Activated CD4-positive, alpha-beta memory T cell treated with anti-CD3 and anti-CD28 coated beads, Interleukin-2, amount 10 ng/mL, durations not matched to agents 7 days and 5 days (primary cell): ENCODE measurements around the gene ATP1B2. TPM values are rescaled to one million over a fixed set of nuclear protein-coding genes. Genes with fewer than 3 reads are reported as not detected.

Source experiments
- CTCF ChIA-PET: fragments of 350-600 bp; sonication (Branson Sonifier 250); formaldehyde crosslinking; loops from one replicate; lab custom pipeline; 2021; ENCODE audit warnings: antibody characterized with exemption, inconsistent platforms; lab: Charles Lee
- POLR2A ChIA-PET: fragments of 350-600 bp; sonication (Branson Sonifier 250); formaldehyde crosslinking; loops from one replicate; lab custom pipeline; 2021; ENCODE audit warnings: antibody characterized with exemption; lab: Charles Lee
- DNase-seq: peaks from one replicate; pipeline ENCODE4 v3.0.0-alpha.2; 2020
- H3K27ac Mint-ChIP-seq: one replicate; pipeline ENCODE4 v1.8.0; 2021; ENCODE audit warnings: mild to moderate bottlenecking, mixed read lengths
- H3K27me3 Mint-ChIP-seq: one replicate; pipeline ENCODE4 v1.8.0; 2021; ENCODE audit warnings: mixed read lengths
- H3K36me3 Mint-ChIP-seq: one replicate; pipeline ENCODE4 v1.8.0; 2021; ENCODE audit warnings: low read depth, mixed read lengths
- H3K4me1 Mint-ChIP-seq: one replicate; pipeline ENCODE4 v1.8.0; 2021; ENCODE audit warnings: mixed read lengths
- H3K4me3 Mint-ChIP-seq: one replicate; pipeline ENCODE4 v1.8.0; 2021; ENCODE audit warnings: mild to moderate bottlenecking, mixed read lengths
- H3K9me3 Mint-ChIP-seq: one replicate; pipeline ENCODE4 v1.8.0; 2021; ENCODE audit warnings: mixed read lengths
- total RNA-seq, 2 experiments: library from RNA; stranded (reverse); gene quantifications; one replicate each; pipeline ENCODE4 v1.2.3, GENCODE V29; 2021

The ATP1B2 gene
- total RNA-seq, 2 experiments from 2014 or later: 0.25 to 0.50 TPM

- H3K27me3 Mint-ChIP-seq: no peaks in the 10 kb centered on the region
- H3K9me3 Mint-ChIP-seq: no peaks in the 10 kb centered on the region
- H3K27ac Mint-ChIP-seq: peak within 1 kb of the TSS; percentile 96
- H3K4me1 Mint-ChIP-seq: peaks cover 39% of the 10 kb centered on the region
- H3K36me3 Mint-ChIP-seq: peaks cover 34% of the 10 kb centered on the region
- ChIA-PET POLR2A (interaction anchor here (0.6 to 7.5 kb wide), 58 partner anchors 13 to 1048 kb away, joined by 3 to 129 read pairs (median 10); partner anchors contain the start of genes ACAP1, ATP1B2, CD68 and CNTROB), CTCF (interaction anchor here (0.5 to 5.5 kb wide), 39 partner anchors 9 to 642 kb away, joined by 3 to 56 read pairs (median 5); partner anchors contain the start of genes ATP1B2, CD68, DNAH2 and FXR2)
- DNase-seq: peak; percentile 97
- peak within 1 kb of the TSS; percentile 94 for H3K4me3 Mint-ChIP-seq
Observed at GRCh38 chr17:7687908-7688807, 37.4 kb downstream of the ATP1B2 start, which contains the start of gene WRAP53. TSS of gene WRAP53 (plus strand) at chr17:7688477. CDS start at chr17:7688649, 172 bp downstream.

- peaks cover 38% of the 10 kb centered on the region for H3K4me1 Mint-ChIP-seq
- no peaks in the 10 kb centered on the region for H3K27me3 Mint-ChIP-seq
- H3K36me3 Mint-ChIP-seq: peaks cover 37% of the 10 kb centered on the region
- ChIA-PET CTCF (interaction anchor here (1.1 to 5.5 kb wide), 17 partner anchors 9 to 359 kb away, joined by 3 to 56 read pairs (median 10); partner anchors contain the start of genes ATP1B2, FXR2, MPDU1 and NEURL4), POLR2A (interaction anchor here (1.0 to 7.5 kb wide), 18 partner anchors 13 to 484 kb away, joined by 3 to 129 read pairs (median 29); partner anchors contain the start of genes ATP1B2, DNAH2, EFNB3 and FXR2)
- DNase-seq: no peak
- H3K4me3 Mint-ChIP-seq: peak overlapping the region; percentile 94
- H3K9me3 Mint-ChIP-seq: no peaks in the 10 kb centered on the region
- H3K27ac Mint-ChIP-seq: peak overlapping the region; percentile 96
Observed at GRCh38 chr17:7688808-7689316, 38.1 kb downstream of the ATP1B2 start.

- H3K4me1 Mint-ChIP-seq: peaks cover 3% of the 10 kb centered on the region
- ChIA-PET POLR2A (no interaction called here), CTCF (no interaction called here)
Observed at GRCh38 chr17:7695586-7695985, 44.9 kb downstream of the ATP1B2 start.

GRCh38 chr17:7697828-7698588, 47.3 kb downstream of the ATP1B2 start:
- no peaks in the 10 kb centered on the region for H3K27me3 Mint-ChIP-seq
- DNase-seq: no peak
- H3K4me3 Mint-ChIP-seq: no peak overlapping the region
- H3K27ac Mint-ChIP-seq: no peak overlapping the region
- ChIA-PET POLR2A (no interaction called here), CTCF (no interaction called here)
- H3K36me3 Mint-ChIP-seq: peaks cover 31% of the 10 kb centered on the region
- H3K4me1 Mint-ChIP-seq: peaks cover 1% of the 10 kb centered on the region
- no peaks in the 10 kb centered on the region for H3K9me3 Mint-ChIP-seq

More at GRCh38 chr17:7695586-7695985, 44.9 kb downstream of the ATP1B2 start:
- no peak overlapping the region for H3K27ac Mint-ChIP-seq
- no peak overlapping the region for H3K4me3 Mint-ChIP-seq
- DNase-seq: no peak
- H3K36me3 Mint-ChIP-seq: peaks cover 29% of the 10 kb centered on the region
- no peaks in the 10 kb centered on the region for H3K27me3 Mint-ChIP-seq
- H3K9me3 Mint-ChIP-seq: no peaks in the 10 kb centered on the region

- H3K27me3 Mint-ChIP-seq: peaks cover 12% of the 10 kb centered on the region
- peaks cover 6% of the 10 kb centered on the region for H3K4me1 Mint-ChIP-seq
- H3K9me3 Mint-ChIP-seq: no peaks in the 10 kb centered on the region
- CTCF ChIA-PET: interaction anchor here (1.0 kb wide), 1 partner anchor 10 kb away, joined by 3 read pairs; no protein-coding TSS in a partner anchor
- DNase-seq: no peak
- peaks cover 23% of the 10 kb centered on the region for H3K36me3 Mint-ChIP-seq
- H3K4me3 Mint-ChIP-seq: no peak overlapping the region
- no peak overlapping the region for H3K27ac Mint-ChIP-seq
- POLR2A ChIA-PET: no interaction called here
Observed at GRCh38 chr17:7700510-7700909, 49.8 kb downstream of the ATP1B2 start.

- peaks cover 10% of the 10 kb centered on the region for H3K4me1 Mint-ChIP-seq
- CTCF ChIA-PET: no interaction called here
- H3K4me3 Mint-ChIP-seq: no peak overlapping the region
- H3K27ac Mint-ChIP-seq: no peak overlapping the region
- peaks cover 24% of the 10 kb centered on the region for H3K27me3 Mint-ChIP-seq
- no peak for DNase-seq
- H3K36me3 Mint-ChIP-seq: peaks cover 14% of the 10 kb centered on the region
- POLR2A ChIA-PET: no interaction called here
- no peaks in the 10 kb centered on the region for H3K9me3 Mint-ChIP-seq
Observed at GRCh38 chr17:7701681-7702080, 51.0 kb downstream of the ATP1B2 start.

- no peak overlapping the region for H3K27ac Mint-ChIP-seq
- peaks cover 31% of the 10 kb centered on the region for H3K27me3 Mint-ChIP-seq
- H3K4me3 Mint-ChIP-seq: no peak overlapping the region
- ChIA-PET POLR2A (interaction anchor here (5.1 kb wide), 1 partner anchor 16 kb away, joined by 32 read pairs; the partner anchor contains the start of genes TP53 and WRAP53), CTCF (interaction anchor here (0.8 kb wide), 1 partner anchor 41 kb away, joined by 4 read pairs; no protein-coding TSS in a partner anchor)
- DNase-seq: no peak
- peaks cover 13% of the 10 kb centered on the region for H3K36me3 Mint-ChIP-seq
- no peaks in the 10 kb centered on the region for H3K9me3 Mint-ChIP-seq
- H3K4me1 Mint-ChIP-seq: peaks cover 10% of the 10 kb centered on the region
Observed at GRCh38 chr17:7702776-7703175, 52.0 kb downstream of the ATP1B2 start.

- POLR2A ChIA-PET: interaction anchor here (5.1 kb wide), 1 partner anchor 17 kb away, joined by 32 read pairs; the partner anchor contains the start of genes TP53 and WRAP53
- CTCF ChIA-PET: interaction anchor here (0.8 kb wide), 1 partner anchor 40 kb away, joined by 4 read pairs; no protein-coding TSS in a partner anchor
- H3K27me3 Mint-ChIP-seq: peaks cover 35% of the 10 kb centered on the region
- no peak for DNase-seq
- no peaks in the 10 kb centered on the region for H3K9me3 Mint-ChIP-seq
- H3K4me3 Mint-ChIP-seq: no peak overlapping the region
- no peak overlapping the region for H3K27ac Mint-ChIP-seq
- peaks cover 9% of the 10 kb centered on the region for H3K36me3 Mint-ChIP-seq
- H3K4me1 Mint-ChIP-seq: peaks cover 10% of the 10 kb centered on the region
Observed at GRCh38 chr17:7703584-7704479, 53.1 kb downstream of the ATP1B2 start.

- peaks cover 11% of the 10 kb centered on the region for H3K4me1 Mint-ChIP-seq
- no peak within 1 kb of the TSS for H3K4me3 Mint-ChIP-seq
- peaks cover 9% of the 10 kb centered on the region for H3K36me3 Mint-ChIP-seq
- no peak for DNase-seq
- ChIA-PET POLR2A (interaction anchor here (5.1 kb wide), 1 partner anchor 17 kb away, joined by 32 read pairs; the partner anchor contains the start of genes TP53 and WRAP53), CTCF (no interaction called here)
- H3K27ac Mint-ChIP-seq: no peak within 1 kb of the TSS
- H3K9me3 Mint-ChIP-seq: no peaks in the 10 kb centered on the region
- peaks cover 35% of the 10 kb centered on the region for H3K27me3 Mint-ChIP-seq
Observed at GRCh38 chr17:7704601-7705268, 54.0 kb downstream of the ATP1B2 start, which contains the start of gene EFNB3. TSS of gene EFNB3 (plus strand) at chr17:7705202. CDS start at chr17:7705599, 397 bp downstream.

- H3K36me3 Mint-ChIP-seq: peaks cover 9% of the 10 kb centered on the region
- peaks cover 19% of the 10 kb centered on the region for H3K4me1 Mint-ChIP-seq
- no peak overlapping the region for H3K4me3 Mint-ChIP-seq
- H3K9me3 Mint-ChIP-seq: no peaks in the 10 kb centered on the region
- H3K27me3 Mint-ChIP-seq: peaks cover 35% of the 10 kb centered on the region
- POLR2A ChIA-PET: interaction anchor here (5.1 kb wide), 1 partner anchor 18 kb away, joined by 32 read pairs; the partner anchor contains the start of genes TP53 and WRAP53
- no peak overlapping the region for H3K27ac Mint-ChIP-seq
- CTCF ChIA-PET: interaction anchor here (1.9 kb wide), 1 partner anchor 18 kb away, joined by 7 read pairs; the partner anchor contains the start of gene WRAP53
- DNase-seq: no peak
Observed at GRCh38 chr17:7705269-7706255, 54.8 kb downstream of the ATP1B2 start.
